Skeletal muscle tissue (tissue), 4 donors: ENCODE results near the gene RABEPK. TPM values are rescaled to one million over a fixed set of nuclear protein-coding genes. Genes with fewer than 3 reads are reported as not detected.
"Not testable (repeated sequence)": the region's sequence is repeated elsewhere in the genome, so short reads cannot be mapped to it uniquely, and the experiment has no call there.

Experiments used
- H3K27ac ChIP-seq: one replicate; pipeline ENCODE4 v1.7.0; 2013; ENCODE audit warnings: mild to moderate bottlenecking, low read depth, low read length, inconsistent platforms
- H3K27me3 ChIP-seq, 3 donors: one replicate each; pipeline ENCODE4 v1.7.0; 2013; ENCODE audit warnings: low read length in 3 of 3; ENCODE audit not compliant: control insufficient read depth in 3 of 3, insufficient read depth in 3 of 3
- H3K36me3 ChIP-seq, 3 donors: one replicate each; pipeline ENCODE4 v1.7.0; 2013; ENCODE audit warnings: low read length in 3 of 3; ENCODE audit not compliant: control insufficient read depth in 3 of 3, insufficient read depth in 3 of 3
- H3K4me1 ChIP-seq, 3 donors: one replicate each; pipeline ENCODE4 v1.7.0; 2013; ENCODE audit warnings: low read length in 3 of 3, mild to moderate bottlenecking in 3 of 3; ENCODE audit not compliant: control insufficient read depth in 3 of 3, insufficient read depth in 3 of 3
- H3K4me3 ChIP-seq, 3 donors: one replicate each; pipeline ENCODE4 v1.7.0; 2013; ENCODE audit warnings: low read length in 3 of 3
- H3K9ac ChIP-seq, 3 donors: one replicate each; pipeline ENCODE4 v1.7.0; 2013; ENCODE audit warnings: low read length in 3 of 3, mild to moderate bottlenecking in 3 of 3, moderate library complexity in 2 of 3, low read depth in 1 of 3
- H3K9me3 ChIP-seq, 3 donors: one replicate each; pipeline ENCODE4 v1.7.0; 2013; ENCODE audit warnings: low read length in 3 of 3; ENCODE audit not compliant: control insufficient read depth in 3 of 3
- total RNA-seq: library from RNA; depleted of rRNA; stranded (reverse); fragments of >200 nt; gene quantifications from one replicate; pipeline ENCODE4 v1.2.3, GENCODE V29; 2014
- donor health status: Osteomylitis.

The RABEPK gene
- total RNA-seq, 1 donor from 2014 or later: 18.8 TPM

DNA sequence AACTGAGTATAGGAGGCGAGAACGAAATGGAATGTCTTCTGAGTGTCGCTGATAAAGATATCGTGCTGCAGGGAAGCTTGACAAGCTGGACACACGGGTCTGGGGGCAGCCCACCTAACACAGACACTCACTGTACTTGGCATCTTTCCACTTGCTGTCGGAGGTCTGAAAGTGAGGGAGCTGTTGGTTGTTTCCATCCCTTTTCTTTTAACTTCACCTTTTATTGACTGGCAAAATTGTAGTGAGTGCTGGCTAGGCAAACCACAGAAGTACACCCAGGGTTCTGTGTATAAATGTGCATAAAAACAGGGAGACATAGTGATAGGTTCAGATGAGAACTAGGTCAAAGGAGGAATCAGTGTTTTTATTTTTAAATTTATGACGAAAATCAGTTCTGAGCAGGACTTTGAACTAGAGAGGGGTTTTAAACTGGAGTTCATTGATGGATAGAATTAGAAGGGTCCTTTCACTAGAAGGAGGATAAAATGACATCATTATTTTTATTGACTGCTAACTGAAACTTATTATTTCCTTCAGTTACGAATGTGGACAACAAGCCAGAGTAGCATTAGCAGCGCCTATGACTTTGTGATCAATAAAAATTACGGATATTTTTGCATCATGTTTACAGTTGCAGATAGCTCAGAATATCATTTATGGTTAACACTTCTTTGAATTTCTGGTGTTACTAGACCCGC lies 62.1 kb downstream of the RABEPK start:
- H3K27me3 ChIP-seq: no peaks in the 10 kb centered on the region
- peaks cover 6 to 12% (median 10%) of the 10 kb centered on the region in 3 donors for H3K4me1 ChIP-seq
- H3K9me3 ChIP-seq: no peaks in the 10 kb centered on the region
- peak overlapping the region; percentile 89 for H3K27ac ChIP-seq
- peaks cover 0 to 6% (median 2%) of the 10 kb centered on the region in 3 donors for H3K36me3 ChIP-seq
- peak overlapping the region; percentile 87 to 93 (median 93) for H3K9ac ChIP-seq
- H3K4me3 ChIP-seq: peak overlapping the region; percentile 93 to 99 (median 93)

GRCh38 chr9:125264068-125264467 lies 63.7 kb downstream of the RABEPK start:
- H3K9me3 ChIP-seq, H3K36me3 ChIP-seq, H3K9ac ChIP-seq, H3K27me3 ChIP-seq, H3K4me3 ChIP-seq, H3K27ac ChIP-seq: not testable (repeated sequence)
- peaks cover 8 to 15% (median 14%) of the 10 kb centered on the region in 3 donors for H3K4me1 ChIP-seq

DNA sequence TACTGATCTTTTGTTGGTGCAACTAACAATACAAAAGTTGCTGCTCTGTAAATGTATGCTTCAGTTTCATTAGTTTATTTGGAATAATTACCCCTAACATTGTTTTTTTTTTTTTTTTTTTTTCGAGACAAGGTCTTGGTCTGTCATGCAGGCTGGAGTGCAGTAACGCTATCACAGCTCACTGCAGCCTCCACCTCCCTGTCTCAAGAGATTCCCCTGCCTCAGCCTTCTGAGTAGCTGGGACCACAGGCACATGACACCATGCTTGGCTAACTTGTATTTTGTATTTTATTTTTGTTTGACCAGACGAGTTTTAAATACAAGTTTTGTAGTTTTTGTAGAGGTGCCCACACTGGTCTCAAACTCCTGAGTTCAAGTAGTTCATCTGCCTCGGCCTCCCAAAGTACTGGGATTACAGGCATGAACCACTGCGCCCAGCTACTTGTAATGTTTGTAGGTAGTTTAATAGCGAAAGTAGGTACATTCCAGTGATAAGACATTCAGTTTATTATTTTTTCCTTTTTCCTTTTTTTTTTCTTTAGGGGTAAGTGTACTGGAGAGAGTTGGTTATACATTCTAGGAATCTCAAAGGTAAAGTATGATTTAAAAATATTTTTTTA lies 68.2 kb downstream of the RABEPK start:
- H3K27ac ChIP-seq: no peak overlapping the region
- no peaks in the 10 kb centered on the region for H3K9me3 ChIP-seq
- H3K9ac ChIP-seq: peak overlapping the region in 1 of 3 donors; percentile 65
- H3K36me3 ChIP-seq: peaks cover 0 to 6% (median 0%) of the 10 kb centered on the region in 3 donors
- peaks cover 8 to 14% (median 9%) of the 10 kb centered on the region in 3 donors for H3K4me1 ChIP-seq
- H3K27me3 ChIP-seq: no peaks in the 10 kb centered on the region
- H3K4me3 ChIP-seq: no peak overlapping the region

- peaks cover 0 to 3% (median 0%) of the 10 kb centered on the region in 3 donors for H3K36me3 ChIP-seq
- no peaks in the 10 kb centered on the region for H3K27me3 ChIP-seq
- no peak overlapping the region for H3K9ac ChIP-seq
- peaks cover 5 to 10% (median 8%) of the 10 kb centered on the region in 3 donors for H3K4me1 ChIP-seq
- H3K9me3 ChIP-seq: no peaks in the 10 kb centered on the region
- H3K4me3 ChIP-seq: no peak overlapping the region
- no peak overlapping the region for H3K27ac ChIP-seq
Observed at GRCh38 chr9:125269014-125269397, 68.7 kb downstream of the RABEPK start.

GRCh38 chr9:125271081-125271480 lies 70.7 kb downstream of the RABEPK start:
- no peak overlapping the region for H3K4me3 ChIP-seq
- H3K27ac ChIP-seq: no peak overlapping the region
- H3K27me3 ChIP-seq: no peaks in the 10 kb centered on the region
- H3K9ac ChIP-seq: no peak overlapping the region
- H3K9me3 ChIP-seq: no peaks in the 10 kb centered on the region
- peaks cover 5 to 6% (median 5%) of the 10 kb centered on the region in 3 donors for H3K4me1 ChIP-seq
- H3K36me3 ChIP-seq: no peaks in the 10 kb centered on the region

DNA sequence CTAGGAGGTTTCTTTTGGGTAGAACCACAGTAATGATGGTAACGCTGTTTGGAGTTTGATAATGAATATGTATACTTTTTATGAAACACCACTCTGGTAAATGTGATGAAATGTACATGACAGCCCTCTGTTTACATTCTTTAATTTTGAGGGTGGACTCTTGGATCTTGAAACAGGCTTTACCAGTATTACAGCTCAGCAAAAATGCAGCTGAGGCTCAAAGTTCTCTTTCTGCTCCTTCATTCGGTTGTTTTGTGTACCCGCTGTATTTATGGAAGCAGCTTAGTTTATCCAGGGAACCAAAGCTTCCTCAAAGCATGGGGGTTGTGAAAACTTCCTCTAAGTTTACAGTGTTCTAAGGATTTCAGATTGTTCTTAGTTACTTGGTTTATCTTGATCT lies 72.4 kb downstream of the RABEPK start:
- no peak overlapping the region for H3K4me3 ChIP-seq
- H3K36me3 ChIP-seq: no peaks in the 10 kb centered on the region
- H3K4me1 ChIP-seq: peaks cover 5 to 6% (median 5%) of the 10 kb centered on the region in 3 donors
- peak overlapping the region; percentile 10 for H3K27ac ChIP-seq
- no peak overlapping the region for H3K9ac ChIP-seq
- H3K9me3 ChIP-seq: no peaks in the 10 kb centered on the region
- no peaks in the 10 kb centered on the region for H3K27me3 ChIP-seq

GRCh38 chr9:125276771-125277170 lies 76.4 kb downstream of the RABEPK start:
- no peak overlapping the region for H3K27ac ChIP-seq
- no peaks in the 10 kb centered on the region for H3K9me3 ChIP-seq
- H3K36me3 ChIP-seq: no peaks in the 10 kb centered on the region
- H3K4me3 ChIP-seq: no peak overlapping the region
- no peak overlapping the region for H3K9ac ChIP-seq
- no peaks in the 10 kb centered on the region for H3K27me3 ChIP-seq
- H3K4me1 ChIP-seq: peaks cover 2 to 3% (median 2%) of the 10 kb centered on the region in 3 donors

DNA sequence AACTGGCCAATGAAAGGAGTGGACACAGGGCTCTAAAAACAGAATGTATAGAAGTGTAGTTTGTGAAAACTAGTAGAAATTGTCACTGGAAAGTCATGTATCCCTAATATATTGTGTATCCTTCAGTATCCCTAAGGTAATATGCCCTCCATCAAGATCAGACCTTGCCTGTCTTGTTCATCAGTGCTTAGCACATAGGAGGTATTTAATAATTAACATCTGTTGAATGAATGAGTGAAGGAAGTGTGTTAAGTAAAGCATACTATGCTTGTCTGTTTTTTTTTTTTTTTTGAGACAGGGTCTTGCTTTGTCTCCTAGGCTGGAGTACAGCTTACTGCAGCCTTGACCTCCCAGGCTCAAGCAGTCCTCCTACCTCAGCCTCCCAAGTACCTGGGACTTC lies 77.1 kb downstream of the RABEPK start:
- no peak overlapping the region for H3K9ac ChIP-seq

DNA sequence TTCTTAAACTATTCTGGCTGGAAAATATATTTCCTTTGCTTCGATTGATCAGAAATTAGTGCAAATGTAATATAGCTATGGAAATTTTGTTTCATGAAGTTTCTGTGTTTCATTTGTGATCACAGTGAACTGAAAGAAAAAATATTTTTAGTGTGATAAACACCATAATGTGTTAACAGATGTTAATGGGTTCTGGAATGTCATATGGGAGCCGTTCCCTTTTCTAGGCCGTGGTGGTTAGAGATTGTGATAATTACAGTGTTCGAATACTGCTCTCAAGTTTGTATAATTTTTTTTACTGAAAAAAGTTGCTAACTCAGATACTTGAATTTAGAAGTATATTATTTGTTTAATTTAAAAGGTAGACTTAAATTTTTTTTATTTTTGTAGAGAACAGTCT lies 80.6 kb downstream of the RABEPK start:
- H3K27ac ChIP-seq: peak overlapping the region; percentile 21
- peak overlapping the region in 1 of 3 donors; percentile 57 for H3K9ac ChIP-seq
- no peaks in the 10 kb centered on the region for H3K9me3 ChIP-seq
- H3K27me3 ChIP-seq: no peaks in the 10 kb centered on the region
- H3K4me3 ChIP-seq: no peak overlapping the region
- peaks cover 0 to 2% (median 2%) of the 10 kb centered on the region in 3 donors for H3K4me1 ChIP-seq
- no peaks in the 10 kb centered on the region for H3K36me3 ChIP-seq

More for the DNA sequence above, 77.1 kb downstream of the RABEPK start:
- no peaks in the 10 kb centered on the region for H3K36me3 ChIP-seq
- no peak overlapping the region for H3K4me3 ChIP-seq
- H3K4me1 ChIP-seq: peaks cover 2 to 3% (median 2%) of the 10 kb centered on the region in 3 donors
- H3K27ac ChIP-seq: no peak overlapping the region
- no peaks in the 10 kb centered on the region for H3K27me3 ChIP-seq
- no peaks in the 10 kb centered on the region for H3K9me3 ChIP-seq
